ENCODE results near the gene SNRPE.
A peak's percentile ranks its signal among the peaks of the same experiment; 100 is the strongest.

The SNRPE gene

DNA sequence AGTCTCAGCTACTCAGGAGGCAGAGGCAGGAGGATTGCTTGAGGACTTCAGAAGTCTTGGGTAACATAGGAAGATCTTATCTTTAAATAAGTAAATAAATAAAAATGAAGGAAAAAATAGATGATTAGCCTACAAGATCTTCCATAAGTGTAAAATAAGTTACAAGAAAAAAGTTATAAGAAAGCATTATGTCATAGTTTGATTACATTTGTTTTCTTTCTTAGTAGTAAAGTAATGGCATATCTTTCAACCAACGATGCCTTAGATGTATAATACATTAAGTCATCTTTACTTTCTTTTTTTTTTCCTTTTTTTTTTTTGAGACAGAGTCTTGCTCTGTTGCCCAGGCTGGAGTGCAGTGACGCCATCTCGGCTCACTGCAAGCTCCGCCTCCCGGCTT is 46.5 kb downstream of the SNRPE start:
- peak overlapping the region; percentile 39; the same call in 1 of the 2 replicates for H3K27ac ChIP-seq (ENCODE audit: low read depth, low read length)
- peaks cover 16% of the 10 kb centered on the region for H3K4me1 ChIP-seq (ENCODE audit: control insufficient read depth, insufficient read depth, low read length, unreplicated experiment)
- H2AFZ ChIP-seq (ENCODE audit: low read length, unreplicated experiment) = no peak overlapping the region
- no peaks in the 10 kb centered on the region for H3K27me3 ChIP-seq (ENCODE audit: insufficient read depth, low read length)
- H3K79me2 ChIP-seq (ENCODE audit: control insufficient read depth, insufficient read depth, low read length, unreplicated experiment) = no peaks in the 10 kb centered on the region
- no peak overlapping the region for H3K4me3 ChIP-seq (ENCODE audit: low read depth, low read length)
- no peaks in the 10 kb centered on the region for H3K36me3 ChIP-seq (ENCODE audit: insufficient read depth, low read length)

DNA sequence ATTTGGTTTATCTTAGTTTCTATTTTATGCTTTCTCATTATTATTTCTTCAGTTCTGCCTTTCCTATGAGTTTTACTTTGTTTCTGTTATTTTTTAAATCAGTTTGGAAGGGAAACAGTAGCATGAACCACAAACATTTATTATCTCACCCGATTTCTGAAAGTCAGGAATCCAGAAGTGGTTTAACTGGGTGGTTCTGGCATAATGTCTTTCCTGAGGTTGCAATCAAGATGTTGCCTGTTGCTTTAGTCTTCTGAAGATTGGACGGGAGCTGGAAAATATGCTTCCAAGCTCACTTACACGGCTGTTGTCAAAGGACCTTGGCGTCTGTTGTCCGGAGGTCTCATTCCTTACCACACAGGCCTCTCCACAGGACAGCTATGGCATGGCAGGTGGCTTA is 50.4 kb downstream of the SNRPE start:
- H3K79me2 ChIP-seq (ENCODE audit: control insufficient read depth, insufficient read depth, low read length, unreplicated experiment) = no peaks in the 10 kb centered on the region
- no peaks in the 10 kb centered on the region for H3K36me3 ChIP-seq (ENCODE audit: insufficient read depth, low read length)
- H3K27ac ChIP-seq (ENCODE audit: low read depth, low read length) = no peak overlapping the region
- no peak overlapping the region for H2AFZ ChIP-seq (ENCODE audit: low read length, unreplicated experiment)
- H3K4me3 ChIP-seq (ENCODE audit: low read depth, low read length) = no peak overlapping the region
- no peaks in the 10 kb centered on the region for H3K27me3 ChIP-seq (ENCODE audit: insufficient read depth, low read length)
- H3K4me1 ChIP-seq (ENCODE audit: control insufficient read depth, insufficient read depth, low read length, unreplicated experiment) = peaks cover 15% of the 10 kb centered on the region

DNA sequence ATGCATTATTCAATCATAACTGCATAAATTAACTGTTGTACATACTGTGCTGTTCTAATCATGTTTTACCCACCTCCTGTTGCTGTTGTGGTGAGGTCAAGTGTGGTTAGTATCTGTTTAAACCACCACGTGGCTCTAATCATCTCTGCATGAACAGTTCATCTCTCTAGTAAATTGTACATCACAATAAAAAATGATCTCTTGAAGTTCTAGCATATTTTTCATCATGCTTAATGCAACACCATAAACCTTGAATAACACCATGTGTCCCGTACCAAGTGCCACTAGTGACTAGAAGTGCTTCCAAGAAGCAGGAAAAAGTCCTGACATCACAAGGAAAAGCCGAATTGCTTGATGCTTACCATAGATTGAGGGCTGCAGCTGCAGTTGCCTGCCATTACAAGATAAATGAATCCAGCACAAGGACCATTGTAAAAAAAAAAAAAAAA is 51.7 kb downstream of the SNRPE start:
- Histone ChIP-seq H3K27me3 (ENCODE audit: insufficient read depth, low read length) (no peaks in the 10 kb centered on the region), H3K4me1 (ENCODE audit: control insufficient read depth, insufficient read depth, low read length, unreplicated experiment) (peaks cover 8% of the 10 kb centered on the region), H3K79me2 (ENCODE audit: control insufficient read depth, insufficient read depth, low read length, unreplicated experiment) (no peaks in the 10 kb centered on the region), H2AFZ (ENCODE audit: low read length, unreplicated experiment) (no peak overlapping the region), H3K27ac (ENCODE audit: low read depth, low read length) (no peak overlapping the region), H3K36me3 (ENCODE audit: insufficient read depth, low read length) (no peaks in the 10 kb centered on the region), H3K4me3 (ENCODE audit: low read depth, low read length) (no peak overlapping the region)

DNA sequence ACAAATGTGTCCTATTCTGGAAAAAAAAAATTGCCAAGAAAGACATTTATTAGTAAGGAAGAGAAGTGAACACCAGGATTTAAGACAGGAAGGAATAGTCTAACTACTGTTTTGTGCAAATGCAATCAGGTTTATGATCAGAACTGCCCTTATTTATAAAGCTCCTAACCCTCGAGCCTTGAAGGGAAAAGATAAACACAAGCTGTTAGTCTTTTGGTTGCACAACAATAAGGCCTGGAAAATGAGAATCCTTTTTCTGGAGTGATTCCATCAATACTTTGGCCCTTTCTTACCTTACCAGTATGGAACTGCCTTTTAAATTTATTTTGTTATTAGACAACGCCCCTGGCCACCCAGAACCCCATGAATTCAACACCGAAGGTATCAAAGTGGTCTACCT is 52.9 kb downstream of the SNRPE start:
- Histone ChIP-seq H3K27ac (ENCODE audit: low read depth, low read length) (no peak overlapping the region), H3K27me3 (ENCODE audit: insufficient read depth, low read length) (no peaks in the 10 kb centered on the region), H3K4me1 (ENCODE audit: control insufficient read depth, insufficient read depth, low read length, unreplicated experiment) (peaks cover 8% of the 10 kb centered on the region), H3K4me3 (ENCODE audit: low read depth, low read length) (no peak overlapping the region), H3K79me2 (ENCODE audit: control insufficient read depth, insufficient read depth, low read length, unreplicated experiment) (no peaks in the 10 kb centered on the region), H2AFZ (ENCODE audit: low read length, unreplicated experiment) (no peak overlapping the region), H3K36me3 (ENCODE audit: insufficient read depth, low read length) (no peaks in the 10 kb centered on the region)

- peaks cover 8% of the 10 kb centered on the region for H3K4me1 ChIP-seq (ENCODE audit: control insufficient read depth, insufficient read depth, low read length, unreplicated experiment)
- H3K36me3 ChIP-seq (ENCODE audit: insufficient read depth, low read length) = no peaks in the 10 kb centered on the region
- no peaks in the 10 kb centered on the region for H3K79me2 ChIP-seq (ENCODE audit: control insufficient read depth, insufficient read depth, low read length, unreplicated experiment)
- H2AFZ ChIP-seq (ENCODE audit: low read length, unreplicated experiment) = peak overlapping the region; percentile 93
- H3K27ac ChIP-seq (ENCODE audit: low read depth, low read length) = peak overlapping the region; percentile 72
- H3K4me3 ChIP-seq (ENCODE audit: low read depth, low read length) = no peak overlapping the region
- H3K27me3 ChIP-seq (ENCODE audit: insufficient read depth, low read length) = no peaks in the 10 kb centered on the region
Measured at GRCh38 chr1:203915811-203916210, 54.4 kb downstream of the SNRPE start.

- Histone ChIP-seq H2AFZ (ENCODE audit: low read length, unreplicated experiment) (no peak overlapping the region), H3K4me3 (ENCODE audit: low read depth, low read length) (no peak overlapping the region), H3K4me1 (ENCODE audit: control insufficient read depth, insufficient read depth, low read length, unreplicated experiment) (peaks cover 8% of the 10 kb centered on the region), H3K79me2 (ENCODE audit: control insufficient read depth, insufficient read depth, low read length, unreplicated experiment) (no peaks in the 10 kb centered on the region), H3K27me3 (ENCODE audit: insufficient read depth, low read length) (no peaks in the 10 kb centered on the region), H3K27ac (ENCODE audit: low read depth, low read length) (no peak overlapping the region), H3K36me3 (ENCODE audit: insufficient read depth, low read length) (no peaks in the 10 kb centered on the region)
Measured at GRCh38 chr1:203916756-203917155, 55.4 kb downstream of the SNRPE start.

Data from ACC112 (cell line).